Endothelial cell of coronary artery (primary cell): ENCODE data around the gene STPG1. TPM values are rescaled to one million over a fixed set of nuclear protein-coding genes. Genes with fewer than 3 reads are reported as not detected.

Experiments
- total RNA-seq: library from RNA; depleted of rRNA; stranded (reverse); fragments of >200 nt; gene quantifications from 2 replicates; pipeline ENCODE4 v1.2.3, GENCODE V29; 2014

Gene STPG1, protein sequence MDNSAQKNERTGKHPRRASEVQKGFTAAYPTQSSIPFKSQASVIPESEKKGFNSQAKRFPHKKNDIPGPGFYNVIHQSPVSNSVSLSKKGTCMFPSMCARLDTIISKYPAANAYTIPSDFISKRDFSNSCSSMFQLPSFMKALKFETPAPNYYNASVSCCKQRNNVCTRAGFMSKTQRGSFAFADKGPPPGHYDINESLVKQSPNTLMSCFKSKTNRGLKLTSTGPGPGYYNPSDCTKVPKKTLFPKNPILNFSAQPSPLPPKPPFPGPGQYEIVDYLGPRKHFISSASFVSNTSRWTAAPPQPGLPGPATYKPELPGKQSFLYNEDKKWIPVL
- total RNA-seq = 1.5 and 2.9 TPM in 2 replicates

DNA sequence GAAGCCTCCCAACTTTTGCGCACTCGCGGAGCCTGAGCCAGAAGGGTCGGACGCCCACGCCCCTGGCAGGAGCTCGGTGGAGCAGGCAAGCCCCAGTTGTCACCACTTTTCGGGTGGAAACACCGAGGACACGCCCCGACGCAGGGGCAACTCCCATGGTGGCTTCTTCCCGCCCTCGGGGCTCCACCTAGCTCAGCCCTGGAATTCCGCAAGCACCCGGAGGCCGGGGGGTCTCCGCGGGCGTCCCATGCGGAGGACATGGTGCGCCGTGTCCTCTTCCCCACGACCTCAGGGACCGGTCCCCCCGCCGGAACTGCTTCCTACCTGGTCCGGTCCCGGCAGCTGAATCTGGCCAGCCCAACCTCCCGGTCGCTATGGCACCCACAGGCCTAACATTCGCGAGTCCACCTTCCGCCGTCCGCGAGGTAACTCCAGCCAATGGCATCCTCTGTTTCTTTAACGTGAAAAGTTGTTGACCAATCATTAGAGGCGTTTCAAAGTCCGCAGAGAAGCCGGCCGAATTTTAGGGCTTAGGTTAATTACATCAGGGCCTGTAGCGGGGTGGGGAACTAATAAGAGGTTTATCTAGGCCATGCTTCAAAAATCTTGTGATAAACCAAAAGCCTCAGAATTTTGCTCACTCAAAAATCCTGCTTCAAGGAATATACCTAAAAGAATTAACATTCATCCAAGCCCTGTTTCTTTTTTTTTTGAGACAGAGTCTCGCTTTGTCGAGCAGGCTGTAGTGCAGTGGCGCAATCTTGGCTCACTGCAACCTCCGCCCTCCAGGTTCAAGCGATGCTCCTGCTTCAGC, at the start of gene STPG1:
STPG1 (minus strand) TSS at position 433 of the 814 bp plus-strand sequence. CDS start 12,394 bp downstream, outside the sequence.

DNA sequence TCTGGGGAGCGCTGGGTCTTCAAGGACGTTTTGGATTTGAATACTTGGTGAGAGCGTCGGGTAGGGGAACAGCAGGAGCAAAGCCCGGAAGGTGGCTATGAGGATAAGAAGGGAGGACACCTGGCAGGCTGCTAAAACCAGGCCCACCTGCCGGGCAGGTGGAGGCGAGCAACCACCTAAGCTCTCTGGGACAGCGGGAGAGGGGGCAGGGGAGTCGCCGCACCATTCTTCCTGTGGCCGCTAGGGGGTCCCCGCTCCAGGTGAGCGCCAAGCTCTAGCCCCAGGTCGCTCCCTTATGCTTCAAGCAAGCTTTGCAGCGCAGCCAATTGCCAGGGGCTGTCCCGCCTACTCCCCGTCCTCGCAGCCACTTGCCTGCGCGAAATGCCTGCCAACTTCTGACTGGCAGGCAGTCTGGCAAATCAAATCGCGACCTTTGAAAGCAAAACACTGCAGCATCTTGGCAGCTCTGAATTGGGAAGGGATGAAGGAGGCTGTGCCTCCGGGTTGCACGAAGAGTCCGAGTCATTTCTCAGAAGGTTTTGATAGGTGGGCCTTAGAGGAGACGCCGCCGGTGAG, 1.8 kb upstream of the STPG1 start, which contains the start of gene NIPAL3:
NIPAL3 (plus strand) TSS at position 469 of the 576 bp plus-strand sequence. CDS start 3,746 bp downstream, outside the sequence.

DNA sequence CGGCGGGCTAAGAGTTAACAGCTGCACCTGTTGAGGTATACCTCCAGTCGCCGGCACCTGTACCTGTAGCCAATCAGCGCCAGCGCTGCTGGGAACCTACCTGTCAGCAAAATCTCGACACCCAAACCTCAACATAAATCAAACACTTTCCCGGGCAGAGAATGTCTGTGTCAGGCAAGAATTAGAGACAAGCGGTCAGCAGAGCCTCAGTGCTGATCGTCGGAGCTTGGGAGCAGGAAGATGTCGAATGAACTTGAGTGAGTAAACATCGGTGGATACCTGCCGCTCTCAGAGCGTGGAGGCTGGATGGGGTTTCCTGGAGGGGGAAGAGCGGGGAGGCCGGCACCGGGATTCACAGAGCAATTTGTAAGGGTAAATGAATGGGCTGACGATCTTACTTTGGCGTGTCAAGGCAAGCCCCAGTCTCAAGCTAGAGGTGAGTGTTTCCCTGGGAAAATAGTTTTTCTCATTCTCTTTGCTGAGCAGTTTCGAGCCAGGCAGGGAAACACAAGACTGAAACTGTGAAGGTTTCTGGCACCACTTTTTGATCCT, 94.2 kb downstream of the STPG1 start, which contains the start of gene GRHL3:
GRHL3 (plus strand) TSS at position 46 of the 552 bp plus-strand sequence; CDS start at position 241, 195 bp downstream.

Other genes with a start within 250 kb of the STPG1 start
- gene IFNLR1, start 226.5 kb downstream of the STPG1 start, total RNA-seq = 0.09 TPM in 1 of 2 replicates, not detected in the other
- gene GRHL3, start 94.4 kb downstream of the STPG1 start, total RNA-seq = not detected in 2 replicates
- gene NIPAL3, start 2.0 kb upstream of the STPG1 start, total RNA-seq = 11.9 and 32.7 TPM in 2 replicates
- 1.1 and 1.3 TPM in 2 replicates for gene RCAN3, start 89.1 kb upstream of the STPG1 start, total RNA-seq
- not detected in 2 replicates for gene NCMAP, start 142.3 kb upstream of the STPG1 start, total RNA-seq
- 22.4 and 29.9 TPM in 2 replicates for gene SRRM1, start 229.5 kb upstream of the STPG1 start, total RNA-seq